Stimulated activated naive CD4-positive, alpha-beta T cell (primary cell): ENCODE measurements around the gene RNF6.
A peak's percentile ranks its signal among the peaks of the same experiment; 100 is the strongest.

Experiments
- DNase-seq, 6 experiments: peaks; one replicate each; lab custom pipeline; 2025; lab: John Stamatoyannopoulos, UW

The RNF6 gene

GRCh38 chr13:26225896-26226617, 3.9 kb upstream of the RNF6 start:
- DNase-seq = no peak

GRCh38 chr13:26222520-26223046, 469 bp upstream of the RNF6 start:
- no peak for DNase-seq

- DNase-seq = no peak
Observed at GRCh38 chr13:26221399-26221720, 754 bp downstream of the RNF6 start.

- DNase-seq = no peak
Observed at GRCh38 chr13:26220575-26220974, 1.5 kb downstream of the RNF6 start.

- DNase-seq = no peak
Observed at GRCh38 chr13:26219726-26220125, 2.4 kb downstream of the RNF6 start.

GRCh38 chr13:26216042-26216441, 6.1 kb downstream of the RNF6 start:
- DNase-seq = no peak

GRCh38 chr13:26213982-26214381, 8.1 kb downstream of the RNF6 start:
- no peak for DNase-seq

- DNase-seq = no peak
Observed at GRCh38 chr13:26213345-26213744, 8.8 kb downstream of the RNF6 start.

GRCh38 chr13:26208287-26208686, 13.8 kb downstream of the RNF6 start:
- DNase-seq = no peak

GRCh38 chr13:26202365-26202972, 19.6 kb downstream of the RNF6 start:
- DNase-seq = no peak

GRCh38 chr13:26200811-26201210, 21.3 kb downstream of the RNF6 start:
- DNase-seq = no peak

GRCh38 chr13:26198116-26198515, 24.0 kb downstream of the RNF6 start:
- DNase-seq = no peak

- DNase-seq = no peak
Observed at GRCh38 chr13:26197298-26197697, 24.8 kb downstream of the RNF6 start.

GRCh38 chr13:26186995-26187394, 35.1 kb downstream of the RNF6 start:
- DNase-seq = no peak

GRCh38 chr13:26186118-26186870, 35.8 kb downstream of the RNF6 start:
- DNase-seq = peak; percentile 84 to 90 (median 85)

GRCh38 chr13:26185720-26186117, 36.4 kb downstream of the RNF6 start:
- DNase-seq = no peak

GRCh38 chr13:26184791-26185250, 37.3 kb downstream of the RNF6 start:
- DNase-seq = peak; percentile 30 to 76 (median 58)

GRCh38 chr13:26183416-26183815, 38.7 kb downstream of the RNF6 start:
- DNase-seq = no peak

GRCh38 chr13:26179344-26179743, 42.8 kb downstream of the RNF6 start:
- DNase-seq = no peak

- DNase-seq = no peak
Observed at GRCh38 chr13:26168835-26169234, 53.3 kb downstream of the RNF6 start.

- DNase-seq = no peak
Observed at GRCh38 chr13:26168237-26168814, 53.8 kb downstream of the RNF6 start.

GRCh38 chr13:26163812-26164211, 58.3 kb downstream of the RNF6 start:
- DNase-seq = no peak
